GM12875 (cell line): ENCODE measurements around the gene EVPL.

ENCODE experiments used
- H3K4me3 ChIP-seq: one replicate; pipeline ENCODE4 v1.5.1; 2011; ENCODE audit warnings: low read depth, low read length, control low read depth
- TF ChIP-seq, protein P1 (sequence below): IDR thresholded peaks from 2 replicates; pipeline ENCODE4 v1.5.1; 2011; ENCODE audit warnings: low read depth, mild to moderate bottlenecking, control low read depth, inconsistent platforms, low read length, moderate library complexity, borderline replicate concordance; ENCODE audit not compliant: insufficient read depth

The EVPL gene

DNA sequence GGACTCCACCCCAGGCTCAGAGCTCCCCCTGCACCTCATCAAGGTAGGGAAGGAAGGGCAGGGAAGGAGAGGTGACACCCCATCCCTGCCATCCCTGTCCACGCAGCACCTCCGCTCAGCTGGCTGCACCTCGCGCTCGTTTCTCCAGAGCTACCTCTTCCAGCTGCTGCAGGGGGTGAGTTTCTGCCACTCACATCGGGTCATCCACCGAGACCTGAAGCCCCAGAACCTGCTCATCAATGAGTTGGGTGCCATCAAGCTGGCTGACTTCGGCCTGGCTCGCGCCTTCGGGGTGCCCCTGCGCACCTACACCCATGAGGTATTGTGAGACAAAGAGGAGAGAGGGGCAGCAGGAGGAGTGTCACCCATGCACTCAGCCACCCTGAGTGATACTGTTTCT, 25.0 kb downstream of the EVPL start:
- TF ChIP-seq, protein P1, sequence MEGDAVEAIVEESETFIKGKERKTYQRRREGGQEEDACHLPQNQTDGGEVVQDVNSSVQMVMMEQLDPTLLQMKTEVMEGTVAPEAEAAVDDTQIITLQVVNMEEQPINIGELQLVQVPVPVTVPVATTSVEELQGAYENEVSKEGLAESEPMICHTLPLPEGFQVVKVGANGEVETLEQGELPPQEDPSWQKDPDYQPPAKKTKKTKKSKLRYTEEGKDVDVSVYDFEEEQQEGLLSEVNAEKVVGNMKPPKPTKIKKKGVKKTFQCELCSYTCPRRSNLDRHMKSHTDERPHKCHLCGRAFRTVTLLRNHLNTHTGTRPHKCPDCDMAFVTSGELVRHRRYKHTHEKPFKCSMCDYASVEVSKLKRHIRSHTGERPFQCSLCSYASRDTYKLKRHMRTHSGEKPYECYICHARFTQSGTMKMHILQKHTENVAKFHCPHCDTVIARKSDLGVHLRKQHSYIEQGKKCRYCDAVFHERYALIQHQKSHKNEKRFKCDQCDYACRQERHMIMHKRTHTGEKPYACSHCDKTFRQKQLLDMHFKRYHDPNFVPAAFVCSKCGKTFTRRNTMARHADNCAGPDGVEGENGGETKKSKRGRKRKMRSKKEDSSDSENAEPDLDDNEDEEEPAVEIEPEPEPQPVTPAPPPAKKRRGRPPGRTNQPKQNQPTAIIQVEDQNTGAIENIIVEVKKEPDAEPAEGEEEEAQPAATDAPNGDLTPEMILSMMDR: no peak
- H3K4me3 ChIP-seq: no peak overlapping the region

DNA sequence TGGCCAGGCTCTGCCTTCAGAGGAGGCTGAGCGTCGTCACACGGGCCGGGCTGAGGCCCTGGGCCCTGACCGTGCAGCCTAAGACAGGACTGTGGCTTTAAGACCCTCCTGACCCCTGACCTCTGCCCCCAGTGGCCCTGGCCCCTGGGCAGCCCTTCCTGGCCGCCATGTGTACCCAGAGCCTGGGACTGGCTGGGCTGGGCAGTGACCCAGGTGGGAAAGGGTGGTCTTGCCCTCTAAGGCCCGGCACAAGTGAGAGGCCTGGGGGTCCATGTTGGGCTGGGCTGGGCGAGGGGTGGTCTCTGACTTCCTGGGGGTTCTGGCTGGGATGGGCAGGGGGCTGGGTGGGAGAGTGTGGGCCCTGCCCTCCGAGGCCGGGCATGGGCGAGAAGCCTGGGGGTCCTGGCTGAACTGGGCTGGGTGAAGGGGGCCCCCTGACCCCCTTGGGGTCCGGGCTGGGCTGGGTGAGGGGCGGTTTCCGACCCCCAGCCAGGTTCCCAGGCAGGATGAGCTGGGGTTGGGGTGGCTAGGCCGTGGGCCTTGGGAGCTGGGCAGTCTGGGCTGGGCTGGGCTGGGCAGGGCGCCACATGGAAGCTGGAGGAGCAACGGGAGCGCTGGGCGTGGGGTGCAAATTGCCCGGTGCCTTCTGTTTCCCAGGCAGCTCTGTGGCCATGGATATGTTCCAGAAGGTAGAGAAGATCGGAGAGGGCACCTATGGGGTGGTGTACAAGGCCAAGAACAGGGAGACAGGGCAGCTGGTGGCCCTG, 26.2 kb downstream of the EVPL start, which contains the start of gene CDK3:
Gene CDK3, plus strand, starts transcription at position 101 of the 767 bp plus-strand sequence. Its CDS starts 571 bp downstream, at position 672.
- H3K4me3 ChIP-seq: no peak within 1 kb of the TSS
- TF ChIP-seq, protein P1: no peak

DNA sequence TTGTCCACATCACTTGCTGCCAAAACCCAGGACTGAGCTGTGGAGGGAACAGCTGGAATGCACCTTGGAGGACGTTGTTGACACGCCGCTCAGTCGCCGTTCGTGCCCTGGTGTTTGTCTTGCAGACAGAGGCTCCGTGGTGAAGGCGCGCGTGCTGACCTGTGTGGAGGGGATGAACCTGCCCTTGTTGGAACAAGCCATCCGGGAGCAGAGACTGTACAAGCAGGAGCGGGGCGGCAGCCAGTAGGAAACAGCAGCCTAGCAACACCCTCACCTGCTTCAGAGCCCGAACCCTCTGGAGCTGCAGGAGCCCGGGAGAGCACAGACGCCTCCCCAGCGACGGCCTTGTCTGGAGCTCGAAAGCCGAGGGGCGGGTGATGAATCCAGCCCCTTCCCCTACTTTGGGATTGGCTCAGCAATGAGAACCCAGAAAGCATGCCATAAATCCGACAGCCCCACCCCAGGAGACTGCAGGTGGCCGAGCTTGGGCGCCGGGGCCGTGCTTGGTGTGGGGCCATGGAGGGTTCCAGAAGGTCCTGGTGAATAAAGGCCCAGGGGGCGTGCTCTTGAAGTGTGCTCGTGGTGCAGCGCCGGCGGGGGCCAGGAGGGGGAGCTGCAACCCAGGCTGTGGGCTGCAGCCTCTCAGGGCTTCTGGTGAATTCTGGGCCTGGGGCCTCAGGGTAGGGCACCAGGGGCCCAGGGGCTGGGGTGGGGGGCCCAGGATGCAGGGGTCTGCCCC, 26.9 kb downstream of the EVPL start:
- TF ChIP-seq, protein P1: peak; percentile 91
- no peak overlapping the region for H3K4me3 ChIP-seq

DNA sequence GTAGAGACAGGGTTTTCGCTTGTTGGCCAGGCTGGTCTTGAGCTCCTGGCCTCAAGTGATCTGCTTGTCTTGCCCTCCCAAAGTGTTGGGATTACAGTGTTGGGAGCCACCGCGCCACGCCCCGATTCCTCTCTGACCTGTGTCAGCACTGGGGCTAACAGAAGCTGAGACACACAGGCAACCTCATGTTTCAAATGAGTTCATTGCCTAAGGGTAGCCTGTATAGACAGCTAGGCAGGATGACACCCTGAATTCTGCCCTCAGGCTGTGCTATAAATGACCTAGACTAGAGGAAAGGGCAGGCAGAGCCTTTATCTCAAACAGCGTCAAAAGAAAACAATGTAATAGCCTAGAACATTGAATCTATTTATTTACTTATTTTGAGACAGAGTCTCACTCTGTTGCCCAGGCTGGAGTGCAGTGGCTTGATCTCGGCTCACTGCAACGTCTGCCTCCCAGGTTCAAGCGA, 28.7 kb downstream of the EVPL start:
- no peak overlapping the region for H3K4me3 ChIP-seq
- TF ChIP-seq, protein P1: no peak

DNA sequence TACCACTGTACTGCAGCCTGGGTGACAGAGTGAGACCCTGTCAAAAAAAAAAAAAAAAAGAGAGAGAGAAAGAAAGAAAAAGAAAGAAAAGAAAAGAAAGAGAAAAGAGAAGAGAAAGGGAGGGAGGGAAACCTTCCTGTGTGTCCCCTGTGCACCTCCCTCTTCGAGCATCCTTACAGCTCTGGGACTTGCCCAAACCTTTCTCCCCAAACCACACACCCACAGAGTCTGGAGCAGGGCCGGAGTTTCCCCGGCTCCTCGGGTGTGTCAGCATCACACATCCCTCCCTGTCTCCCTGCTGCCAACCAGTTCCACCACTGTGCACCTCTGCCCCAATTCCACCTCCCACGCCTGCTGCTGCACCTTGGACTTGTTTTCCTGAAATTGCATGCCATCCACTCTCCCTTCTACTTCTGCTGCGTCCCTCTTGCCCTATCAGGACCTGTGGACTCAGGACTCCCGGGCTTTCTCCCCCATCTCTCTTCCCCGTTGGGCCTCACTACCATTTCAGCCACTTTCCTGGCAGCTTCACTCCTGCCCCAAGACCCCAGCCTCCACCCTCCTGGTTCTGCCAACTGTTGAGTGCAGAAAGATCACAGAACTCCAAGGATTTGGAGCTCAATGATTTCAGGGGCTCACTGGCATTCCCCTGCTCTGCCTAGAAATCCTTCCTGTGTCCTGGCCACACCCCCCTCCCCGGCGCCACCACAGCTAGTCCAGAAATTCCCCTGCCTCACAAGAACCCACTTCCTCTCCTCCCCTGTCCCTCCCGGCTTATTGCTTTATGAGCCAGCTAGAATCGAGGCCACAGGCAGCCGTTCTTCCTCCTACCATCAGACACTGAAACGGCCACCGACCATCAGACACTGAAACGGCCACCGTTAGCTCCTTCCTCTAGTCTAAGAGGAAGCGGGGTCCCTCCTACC, 30.2 kb downstream of the EVPL start:
- H3K4me3 ChIP-seq: no peak overlapping the region
- TF ChIP-seq, protein P1: no peak

DNA sequence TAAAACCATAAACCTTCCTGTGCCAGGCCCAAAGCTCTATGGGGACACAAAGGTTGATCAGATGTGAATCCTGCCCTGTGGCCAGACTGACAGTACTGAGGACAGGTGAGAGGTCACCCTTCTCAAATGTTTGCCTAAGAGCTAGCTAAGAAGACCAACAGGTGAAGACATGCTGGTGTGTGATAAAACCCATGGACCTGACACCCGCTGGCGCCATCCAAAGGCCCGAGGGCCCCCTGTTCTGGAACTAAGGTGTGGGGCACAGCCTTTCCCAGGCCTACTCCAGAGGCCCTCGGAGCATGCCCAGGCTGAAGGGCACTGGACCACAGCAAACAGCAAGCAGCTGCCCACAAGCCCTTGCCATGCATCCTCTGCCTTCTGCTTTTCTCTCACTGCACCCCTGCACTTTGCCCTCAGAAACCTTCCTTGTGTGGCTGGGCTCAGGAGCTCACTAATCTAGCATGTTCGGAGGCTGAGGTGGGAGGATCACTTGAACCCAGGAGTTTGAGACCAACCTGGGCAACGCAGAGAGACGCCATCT, 31.7 kb downstream of the EVPL start:
- TF ChIP-seq, protein P1: no peak
- H3K4me3 ChIP-seq: no peak overlapping the region
